Astrocyte (in vitro differentiated cells and primary cell): ENCODE measurements around the gene UPF3A. TPM values are rescaled to one million over a fixed set of nuclear protein-coding genes. Genes with fewer than 3 reads are reported as not detected.
"Not testable (repeated sequence)": the region's sequence is repeated elsewhere in the genome, so short reads cannot be mapped to it uniquely, and the experiment has no call there.

Experiments used
- DNase-seq: peaks from one replicate; pipeline ENCODE4 v3.0.0-alpha.2; 2010; ENCODE audit warnings: low read depth
- FAIRE-seq: peaks from 2 replicates; lab custom pipeline; 2011; peaks lifted over from hg19 to GRCh38; lab: Jason Lieb, UNC
- H2AFZ ChIP-seq: 2 replicates; pipeline ENCODE4 v1.6.0; 2012; ENCODE audit warnings: low read depth, low read length, inconsistent platforms
- H3K27ac ChIP-seq: 2 replicates; pipeline ENCODE4 v1.5.1; 2011; ENCODE audit warnings: low read depth, low read length, inconsistent platforms
- H3K27me3 ChIP-seq: 2 replicates; pipeline ENCODE4 v1.6.0; 2011; ENCODE audit warnings: low read length, inconsistent platforms; ENCODE audit not compliant: insufficient read depth
- H3K36me3 ChIP-seq: 2 replicates; pipeline ENCODE4 v1.5.1; 2011; ENCODE audit warnings: low read length, inconsistent platforms; ENCODE audit not compliant: insufficient read depth
- H3K4me1 ChIP-seq: 2 replicates; pipeline ENCODE4 v1.5.1; 2011; ENCODE audit warnings: low read length, inconsistent platforms; ENCODE audit not compliant: insufficient read depth
- H3K4me2 ChIP-seq: 2 replicates; pipeline ENCODE4 v1.6.0; 2012; ENCODE audit warnings: low read length, inconsistent platforms
- H3K4me3 ChIP-seq: 2 replicates; pipeline ENCODE4 v1.5.1; 2011; ENCODE audit warnings: low read depth, mild to moderate bottlenecking, low read length, inconsistent platforms; ENCODE audit not compliant: insufficient read depth
- H3K79me2 ChIP-seq: 2 replicates; pipeline ENCODE4 v1.6.0; 2012; ENCODE audit warnings: mild to moderate bottlenecking, low read length, inconsistent platforms; ENCODE audit not compliant: insufficient read depth
- H3K9ac ChIP-seq: 2 replicates; pipeline ENCODE4 v1.6.0; 2012; ENCODE audit warnings: mild to moderate bottlenecking, low read length, inconsistent platforms
- H3K9me3 ChIP-seq: 2 replicates; pipeline ENCODE4 v1.5.1; 2012; ENCODE audit warnings: low read depth, mild to moderate bottlenecking, low read length, inconsistent platforms; ENCODE audit not compliant: insufficient read depth
- H4K20me1 ChIP-seq: 2 replicates; pipeline ENCODE4 v1.6.0; 2012; ENCODE audit warnings: low read length, inconsistent platforms; ENCODE audit not compliant: insufficient read depth
- H3K27ac Mint-ChIP-seq: one replicate; pipeline ENCODE4 v1.8.0; 2021; ENCODE audit warnings: mild to moderate bottlenecking, mixed read lengths; ENCODE audit not compliant: unreplicated experiment
- H3K27me3 Mint-ChIP-seq: one replicate; pipeline ENCODE4 v1.8.0; 2021; ENCODE audit warnings: low read depth, mixed read lengths; ENCODE audit not compliant: unreplicated experiment
- H3K36me3 Mint-ChIP-seq: one replicate; pipeline ENCODE4 v1.8.0; 2021; ENCODE audit warnings: low read depth, mixed read lengths; ENCODE audit not compliant: unreplicated experiment
- H3K4me1 Mint-ChIP-seq: one replicate; pipeline ENCODE4 v1.8.0; 2021; ENCODE audit warnings: low read depth, mixed read lengths; ENCODE audit not compliant: unreplicated experiment
- H3K4me3 Mint-ChIP-seq: one replicate; pipeline ENCODE4 v1.8.0; 2021; ENCODE audit warnings: mild to moderate bottlenecking, moderate library complexity, mixed read lengths; ENCODE audit not compliant: unreplicated experiment
- H3K9me3 Mint-ChIP-seq: one replicate; pipeline ENCODE4 v1.8.0; 2021; ENCODE audit warnings: mild to moderate bottlenecking, mixed read lengths; ENCODE audit not compliant: unreplicated experiment
- EZH2 ChIP-seq: IDR thresholded peaks from 2 replicates; pipeline ENCODE4 v1.6.1; 2012; ENCODE audit warnings: mild to moderate bottlenecking, low read length, inconsistent platforms; ENCODE audit not compliant: insufficient read depth
- total RNA-seq: library from RNA; stranded (reverse); gene quantifications from 2 replicates; pipeline ENCODE4 v1.2.1, GENCODE V29; 2021
- TF ChIP-seq, protein P1 (sequence below): IDR thresholded peaks from 2 replicates; pipeline ENCODE4 v1.5.1; 2011; ENCODE audit warnings: low read depth, mild to moderate bottlenecking, inconsistent platforms, low read length, moderate library complexity; ENCODE audit not compliant: insufficient read depth

Gene UPF3A
- total RNA-seq, 1 donor from 2014 or later, result 44.8 TPM

DNA sequence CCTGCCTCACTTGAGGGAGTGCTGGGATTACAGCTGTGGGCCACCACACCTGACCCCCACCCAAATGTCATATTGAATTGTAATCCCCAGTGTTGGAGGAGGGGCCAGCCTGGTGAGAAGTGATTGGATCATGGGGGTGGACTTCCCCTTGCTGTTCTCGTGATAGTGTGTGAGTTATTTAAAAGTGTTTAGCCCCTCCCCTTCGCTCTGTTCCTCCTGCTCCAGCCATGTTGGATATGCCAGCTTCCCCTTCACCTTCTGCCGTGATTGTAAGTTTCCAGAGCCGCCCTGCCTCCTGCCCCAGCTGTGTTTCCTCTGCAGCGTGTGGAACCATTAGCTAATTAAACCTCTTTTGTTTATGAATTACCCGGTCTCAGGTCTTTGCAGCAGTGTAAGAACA, 46.6 kb downstream of the UPF3A start:
- TF ChIP-seq, protein P1, sequence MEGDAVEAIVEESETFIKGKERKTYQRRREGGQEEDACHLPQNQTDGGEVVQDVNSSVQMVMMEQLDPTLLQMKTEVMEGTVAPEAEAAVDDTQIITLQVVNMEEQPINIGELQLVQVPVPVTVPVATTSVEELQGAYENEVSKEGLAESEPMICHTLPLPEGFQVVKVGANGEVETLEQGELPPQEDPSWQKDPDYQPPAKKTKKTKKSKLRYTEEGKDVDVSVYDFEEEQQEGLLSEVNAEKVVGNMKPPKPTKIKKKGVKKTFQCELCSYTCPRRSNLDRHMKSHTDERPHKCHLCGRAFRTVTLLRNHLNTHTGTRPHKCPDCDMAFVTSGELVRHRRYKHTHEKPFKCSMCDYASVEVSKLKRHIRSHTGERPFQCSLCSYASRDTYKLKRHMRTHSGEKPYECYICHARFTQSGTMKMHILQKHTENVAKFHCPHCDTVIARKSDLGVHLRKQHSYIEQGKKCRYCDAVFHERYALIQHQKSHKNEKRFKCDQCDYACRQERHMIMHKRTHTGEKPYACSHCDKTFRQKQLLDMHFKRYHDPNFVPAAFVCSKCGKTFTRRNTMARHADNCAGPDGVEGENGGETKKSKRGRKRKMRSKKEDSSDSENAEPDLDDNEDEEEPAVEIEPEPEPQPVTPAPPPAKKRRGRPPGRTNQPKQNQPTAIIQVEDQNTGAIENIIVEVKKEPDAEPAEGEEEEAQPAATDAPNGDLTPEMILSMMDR, result no peak
- no peak for TF ChIP-seq EZH2
- H3K79me2 ChIP-seq, result peaks cover 30% of the 10 kb centered on the region
- Mint-ChIP-seq H3K4me1 (peaks cover 3% of the 10 kb centered on the region), H3K4me3 (no peak overlapping the region), H3K36me3 (peaks cover 30% of the 10 kb centered on the region), H3K27ac (no peak overlapping the region), H3K9me3 (peaks cover 4% of the 10 kb centered on the region), H3K27me3 (no peaks in the 10 kb centered on the region)
- H3K4me1 ChIP-seq, result no peaks in the 10 kb centered on the region
- H3K9ac ChIP-seq, result no peak overlapping the region
- DNase-seq (no peak), FAIRE-seq (no peak)
- no peak overlapping the region for H3K27ac ChIP-seq
- peaks cover 30% of the 10 kb centered on the region for H3K36me3 ChIP-seq
- H3K4me2 ChIP-seq, result no peak overlapping the region
- H3K4me3 ChIP-seq, result no peak overlapping the region
- H4K20me1 ChIP-seq, result peaks cover 32% of the 10 kb centered on the region
- H2AFZ ChIP-seq, result no peak overlapping the region
- H3K27me3 ChIP-seq, result no peaks in the 10 kb centered on the region
- no peaks in the 10 kb centered on the region for H3K9me3 ChIP-seq

DNA sequence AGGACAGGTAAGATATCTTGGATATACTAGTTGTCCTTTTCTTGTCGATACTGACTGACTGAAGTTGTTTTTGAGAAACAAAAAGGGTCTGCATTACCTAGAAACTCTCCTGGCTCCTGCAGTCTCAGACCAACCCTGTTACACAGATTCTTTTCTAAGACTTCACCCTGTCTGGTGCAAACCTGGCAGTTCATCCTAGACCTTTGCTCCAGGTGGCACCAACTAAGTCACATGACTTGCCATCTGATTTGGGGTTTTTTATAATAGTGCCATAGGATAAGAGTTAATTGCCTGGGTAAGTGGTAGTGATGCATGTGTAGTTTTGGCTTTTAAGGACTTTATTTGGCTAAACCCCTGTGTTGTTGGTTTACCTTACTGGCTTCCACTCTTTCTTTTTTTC, 47.2 kb downstream of the UPF3A start:
- Histone ChIP-seq H3K4me2 (no peak overlapping the region), H3K9ac (no peak overlapping the region), H3K36me3 (peaks cover 25% of the 10 kb centered on the region), H3K9me3 (no peaks in the 10 kb centered on the region), H3K4me1 (no peaks in the 10 kb centered on the region), H4K20me1 (peaks cover 31% of the 10 kb centered on the region), H3K27ac (no peak overlapping the region), H3K79me2 (peaks cover 24% of the 10 kb centered on the region), H3K4me3 (no peak overlapping the region), H2AFZ (no peak overlapping the region), H3K27me3 (no peaks in the 10 kb centered on the region)
- H3K27ac Mint-ChIP-seq, result no peak overlapping the region
- H3K9me3 Mint-ChIP-seq, result peaks cover 4% of the 10 kb centered on the region
- FAIRE-seq (no peak), DNase-seq (no peak)
- H3K4me3 Mint-ChIP-seq, result no peak overlapping the region
- peaks cover 28% of the 10 kb centered on the region for H3K36me3 Mint-ChIP-seq
- no peaks in the 10 kb centered on the region for H3K27me3 Mint-ChIP-seq
- H3K4me1 Mint-ChIP-seq, result peaks cover 3% of the 10 kb centered on the region
- no peak for TF ChIP-seq EZH2
- TF ChIP-seq, protein P1, result no peak

GRCh38 chr13:114330086-114330485, 48.7 kb downstream of the UPF3A start:
- no peaks in the 10 kb centered on the region for H3K4me1 ChIP-seq
- H3K27me3 ChIP-seq, result no peaks in the 10 kb centered on the region
- H3K27ac ChIP-seq, result no peak overlapping the region
- no peaks in the 10 kb centered on the region for H3K27me3 Mint-ChIP-seq
- FAIRE-seq (no peak), DNase-seq (no peak)
- peaks cover 16% of the 10 kb centered on the region for H3K36me3 Mint-ChIP-seq
- peaks cover 3% of the 10 kb centered on the region for H3K4me1 Mint-ChIP-seq
- H3K36me3 ChIP-seq, result peaks cover 11% of the 10 kb centered on the region
- H3K9me3 Mint-ChIP-seq, result no peaks in the 10 kb centered on the region
- H3K4me3 Mint-ChIP-seq, result no peak overlapping the region
- H3K9me3 ChIP-seq, result no peaks in the 10 kb centered on the region
- no peak overlapping the region for H3K27ac Mint-ChIP-seq
- peaks cover 10% of the 10 kb centered on the region for H3K79me2 ChIP-seq
- no peak overlapping the region for H3K4me3 ChIP-seq
- TF ChIP-seq, protein P1, result no peak
- no peak for TF ChIP-seq EZH2
- H4K20me1 ChIP-seq, result peaks cover 17% of the 10 kb centered on the region
- no peak overlapping the region for H3K4me2 ChIP-seq
- no peak overlapping the region for H3K9ac ChIP-seq
- no peak overlapping the region for H2AFZ ChIP-seq

DNA sequence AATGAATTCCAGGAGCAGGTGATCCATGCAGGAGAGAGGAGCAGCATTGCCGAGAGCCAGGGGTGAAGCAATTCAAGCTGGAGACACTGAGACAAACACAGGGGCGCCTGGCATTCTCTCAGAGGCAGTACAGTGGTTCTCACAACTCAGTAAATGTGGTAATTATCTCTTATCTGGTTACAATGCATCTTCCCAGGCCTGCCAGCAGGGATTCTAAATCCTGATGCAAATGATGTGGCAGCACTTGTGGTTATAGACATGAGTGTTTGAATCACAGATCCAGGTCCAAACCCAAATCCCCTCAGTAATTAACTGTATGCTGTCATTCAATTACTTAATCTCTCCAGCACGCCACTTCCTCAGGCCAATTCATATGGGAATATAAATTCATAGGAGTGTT, 52.5 kb downstream of the UPF3A start:
- H3K27ac Mint-ChIP-seq, H3K27me3 ChIP-seq, DNase-seq: not testable (repeated sequence)

More for the DNA sequence above, 52.5 kb downstream of the UPF3A start:
- not testable (repeated sequence) for H3K4me1 ChIP-seq, H3K27ac ChIP-seq, H3K36me3 ChIP-seq, H3K4me1 Mint-ChIP-seq, H3K9ac ChIP-seq, H3K4me2 ChIP-seq, H3K4me3 ChIP-seq, H3K9me3 ChIP-seq, FAIRE-seq, H4K20me1 ChIP-seq, H3K9me3 Mint-ChIP-seq, H2AFZ ChIP-seq, H3K4me3 Mint-ChIP-seq, H3K79me2 ChIP-seq, H3K27me3 Mint-ChIP-seq, H3K36me3 Mint-ChIP-seq
